Small intestine (tissue), 7 donors: ENCODE measurements around the gene TECR. TPM values are rescaled to one million over a fixed set of nuclear protein-coding genes. Genes with fewer than 3 reads are reported as not detected.

Source experiments
- DNase-seq, 2 donors: peaks; one replicate each; pipeline versions ENCODE4 v3.0.0 to v3.0.0-alpha.2; 2013
- FAIRE-seq: peaks from 2 replicates; lab custom pipeline; 2012; peaks lifted over from hg19 to GRCh38; lab: Jason Lieb, UNC
- H3K27ac ChIP-seq, 3 donors: one replicate each; pipeline ENCODE4 v1.5.1; 2013; ENCODE audit warnings: low read length in 2 of 3, mild to moderate bottlenecking in 2 of 3, control low read depth in 1 of 3, inconsistent platforms in 1 of 3, low read depth in 1 of 3, moderate library complexity in 1 of 3
- H3K27me3 ChIP-seq, 3 donors: one replicate each; pipeline ENCODE4 v1.6.1; 2013; ENCODE audit warnings: low read length in 3 of 3, inconsistent platforms in 1 of 3; ENCODE audit not compliant: control insufficient read depth in 3 of 3, insufficient read depth in 3 of 3
- H3K36me3 ChIP-seq, 3 donors: one replicate each; pipeline ENCODE4 v1.6.1; 2013; ENCODE audit warnings: low read length in 3 of 3, inconsistent platforms in 1 of 3, low read depth in 1 of 3, mild to moderate bottlenecking in 1 of 3, moderate library complexity in 1 of 3; ENCODE audit not compliant: control insufficient read depth in 3 of 3, insufficient read depth in 2 of 3
- H3K4me1 ChIP-seq, 3 donors: one replicate each; pipeline ENCODE4 v1.6.1; 2013; ENCODE audit warnings: low read length in 2 of 3, inconsistent platforms in 1 of 3, low read depth in 1 of 3, mild to moderate bottlenecking in 1 of 3, moderate library complexity in 1 of 3; ENCODE audit not compliant: control insufficient read depth in 3 of 3, insufficient read depth in 2 of 3
- H3K4me3 ChIP-seq, 3 donors: one replicate each; pipeline ENCODE4 v1.5.1; 2013; ENCODE audit warnings: low read length in 3 of 3, control low read depth in 1 of 3, inconsistent platforms in 1 of 3, low read depth in 1 of 3, mild to moderate bottlenecking in 1 of 3, moderate library complexity in 1 of 3
- H3K9me3 ChIP-seq, 2 donors: one replicate each; pipeline ENCODE4 v1.6.1; 2013; ENCODE audit warnings: low read depth in 1 of 2, low read length in 1 of 2; ENCODE audit not compliant: control insufficient read depth in 2 of 2, insufficient read depth in 1 of 2
- WGBS, 3 donors: extraction: QIAGEN DNeasy Blood & Tissue Kit; methylation state at CpG; one replicate each; pipeline ENCODE4 v1.1.7; 2013; 5-methylcytosine and 5-hydroxymethylcytosine counted together
- polyA plus RNA-seq, 4 donors: library from polyadenylated mRNA; stranded (reverse) in 3 of 4; unstranded in 1 of 4; fragments of 200-250 nt in 3 of 4; fragments of 120-200 nt in 1 of 4; gene quantifications; one replicate each; pipeline versions ENCODE4 v1.2.1 to v1.2.3, GENCODE V29; 2013
- donor health status: healthy with polysubstance abuse.
- donor health status: control.
- donor health status: control.
- donor health status: Bipolar disorder and iron deficiency.
- donor health status: healthy.

The TECR gene
- polyA plus RNA-seq, 4 donors = 147 to 287 (median 200) TPM

- 86 to 89% (median 89%) methylated on average over 4 of the region's 4 CpGs for WGBS, 3 donors
- Histone ChIP-seq H3K4me3 (peak overlapping the region in 1 of 3 donors; percentile 76), H3K9me3 (no peaks in the 10 kb centered on the region), H3K4me1 (peaks cover 0 to 27% (median 8%) of the 10 kb centered on the region in 3 donors), H3K27ac (no peak overlapping the region), H3K27me3 (no peaks in the 10 kb centered on the region), H3K36me3 (peaks cover 0 to 29% (median 2%) of the 10 kb centered on the region in 3 donors)
- FAIRE-seq (no peak), DNase-seq (no peak)
Observed at GRCh38 chr19:14494411-14494810, 35.0 kb upstream of the TECR start.

GRCh38 chr19:14494910-14495671 is 34.3 kb upstream of the TECR start:
- DNase-seq (peak; percentile 36 to 40), FAIRE-seq (no peak)
- H3K4me3 ChIP-seq = peak overlapping the region; percentile 76 to 98 (median 92)
- H3K27me3 ChIP-seq = no peaks in the 10 kb centered on the region
- 10 to 19% (median 18%) methylated on average over 14 of the region's 14 CpGs for WGBS, 3 donors
- peaks cover 0 to 27% (median 8%) of the 10 kb centered on the region in 3 donors for H3K4me1 ChIP-seq
- H3K27ac ChIP-seq = peak overlapping the region; percentile 22 to 88 (median 33)
- H3K36me3 ChIP-seq = peaks cover 0 to 24% (median 2%) of the 10 kb centered on the region in 3 donors
- no peaks in the 10 kb centered on the region for H3K9me3 ChIP-seq

DNA sequence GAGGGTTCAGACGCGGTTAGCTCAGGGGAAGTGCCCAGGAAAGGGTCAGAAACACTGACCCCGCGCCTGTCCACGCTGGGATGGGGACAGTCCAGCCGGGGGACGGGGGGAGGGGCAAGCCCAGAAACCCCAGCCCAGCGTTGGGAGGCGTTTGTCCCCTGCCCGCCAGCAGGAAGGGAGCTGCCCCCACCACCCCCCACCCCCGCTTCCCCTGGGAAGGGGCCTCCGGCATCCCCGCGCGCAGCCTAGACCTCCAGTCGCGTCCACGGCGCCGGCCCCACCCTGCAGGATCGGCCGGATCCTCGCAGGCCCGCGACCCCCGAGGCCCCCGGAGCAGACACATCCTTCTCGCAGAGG is 33.7 kb upstream of the TECR start:
- peak overlapping the region; percentile 76 to 98 (median 92) for H3K4me3 ChIP-seq
- no peaks in the 10 kb centered on the region for H3K9me3 ChIP-seq
- H3K27me3 ChIP-seq = no peaks in the 10 kb centered on the region
- H3K27ac ChIP-seq = peak overlapping the region; percentile 22 to 88 (median 68)
- peaks cover 0 to 20% (median 2%) of the 10 kb centered on the region in 3 donors for H3K36me3 ChIP-seq
- DNase-seq (no peak), FAIRE-seq (no peak)
- H3K4me1 ChIP-seq = peaks cover 0 to 27% (median 8%) of the 10 kb centered on the region in 3 donors
- WGBS, 3 donors = 0 to 1% (median 0%) methylated on average over 5 to 28 of the region's 28 CpGs

- FAIRE-seq (no peak), DNase-seq (peak; percentile 97 to 99)
- Histone ChIP-seq H3K36me3 (peaks cover 0 to 17% (median 2%) of the 10 kb centered on the region in 3 donors), H3K4me1 (peaks cover 0 to 27% (median 8%) of the 10 kb centered on the region in 3 donors), H3K4me3 (peak within 1 kb of the TSS; percentile 76 to 98 (median 92)), H3K27ac (peak within 1 kb of the TSS; percentile 68 to 88 (median 71)), H3K9me3 (no peaks in the 10 kb centered on the region), H3K27me3 (no peaks in the 10 kb centered on the region)
- 2 to 4% (median 4%) methylated on average over 54 to 71 of the region's 71 CpGs for WGBS, 3 donors
Observed at GRCh38 chr19:14496029-14496833, 33.2 kb upstream of the TECR start, which contains the start of gene GIPC1. TSS of gene GIPC1 (minus strand) at chr19:14496127. CDS start at chr19:14482976, 13,151 bp downstream.

DNA sequence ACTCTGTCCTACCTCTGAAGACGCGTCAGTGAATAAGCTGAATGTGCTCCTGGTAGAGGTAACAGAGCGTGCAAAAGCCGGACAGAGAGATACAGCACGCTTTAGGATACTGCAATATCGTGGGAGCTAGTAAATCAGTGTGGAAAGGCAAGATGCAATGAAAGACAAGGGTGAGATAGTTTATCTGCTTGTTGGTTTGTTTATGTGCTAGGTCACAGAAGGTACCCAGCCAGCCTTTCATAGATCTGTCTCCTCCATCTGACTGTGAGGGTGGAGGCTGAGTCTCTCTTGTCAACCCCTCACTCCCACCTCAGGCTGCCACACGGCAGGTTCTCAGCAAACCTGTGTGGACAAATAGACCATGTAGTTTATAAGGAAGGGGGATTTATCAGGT is 32.6 kb upstream of the TECR start:
- 28 to 49% (median 35%) methylated on average over 7 of the region's 7 CpGs for WGBS, 3 donors
- FAIRE-seq (no peak), DNase-seq (no peak)
- peak overlapping the region in 2 of 3 donors; percentile 36 to 98 for H3K4me3 ChIP-seq
- no peaks in the 10 kb centered on the region for H3K9me3 ChIP-seq
- H3K27me3 ChIP-seq = no peaks in the 10 kb centered on the region
- H3K36me3 ChIP-seq = peaks cover 0 to 11% (median 0%) of the 10 kb centered on the region in 3 donors
- peaks cover 0 to 27% (median 8%) of the 10 kb centered on the region in 3 donors for H3K4me1 ChIP-seq
- peak overlapping the region; percentile 7 to 82 (median 71) for H3K27ac ChIP-seq

DNA sequence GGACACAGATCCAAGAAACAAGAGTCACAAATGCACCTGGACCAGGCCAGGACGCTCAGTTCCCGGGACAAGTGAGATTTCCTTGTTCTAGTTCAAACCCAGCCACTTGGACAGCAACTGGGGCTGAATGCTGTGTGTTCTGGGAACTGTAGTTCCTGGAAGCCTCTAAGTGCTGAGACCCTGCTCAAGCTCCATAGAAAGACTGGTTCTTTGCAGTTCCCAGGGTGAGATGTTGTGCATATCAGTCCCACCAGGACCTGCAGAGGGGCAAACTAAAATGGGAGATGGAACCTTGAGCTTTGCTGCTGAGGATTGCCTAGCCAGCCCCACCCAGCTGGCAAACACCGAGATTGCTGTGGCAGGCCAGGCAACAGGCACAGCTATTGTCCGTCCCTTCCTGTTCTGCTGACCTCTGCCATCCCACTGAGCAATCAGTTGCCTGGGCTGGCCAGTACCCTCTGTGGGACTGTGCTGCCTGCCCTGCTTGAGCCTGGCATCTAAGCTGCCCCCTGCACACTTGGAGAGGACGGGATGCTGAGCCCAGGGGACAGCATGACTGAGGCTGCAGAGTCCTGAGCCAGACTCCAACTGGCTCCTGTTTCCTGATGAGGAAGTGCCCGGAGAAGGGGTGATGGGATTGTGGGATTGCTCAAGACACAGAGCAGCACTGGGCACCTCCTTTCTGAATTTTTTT is 32.0 kb upstream of the TECR start:
- FAIRE-seq (no peak), DNase-seq (peak; percentile 64 to 71)
- Histone ChIP-seq H3K9me3 (no peaks in the 10 kb centered on the region), H3K36me3 (peaks cover 0 to 7% (median 0%) of the 10 kb centered on the region in 3 donors), H3K4me1 (peaks cover 0 to 27% (median 8%) of the 10 kb centered on the region in 3 donors), H3K4me3 (no peak overlapping the region), H3K27me3 (no peaks in the 10 kb centered on the region), H3K27ac (peak overlapping the region; percentile 7 to 82 (median 71))
- 16 to 46% (median 34%) methylated on average over 6 of the region's 6 CpGs for WGBS, 3 donors

- Histone ChIP-seq H3K4me1 (peaks cover 0 to 18% (median 0%) of the 10 kb centered on the region in 3 donors), H3K27ac (no peak overlapping the region), H3K36me3 (no peaks in the 10 kb centered on the region), H3K4me3 (no peak overlapping the region), H3K9me3 (no peaks in the 10 kb centered on the region), H3K27me3 (no peaks in the 10 kb centered on the region)
- 76 to 81% (median 79%) methylated on average over 11 of the region's 11 CpGs for WGBS, 3 donors
- DNase-seq (no peak), FAIRE-seq (no peak)
Observed at GRCh38 chr19:14502334-14503092, 26.9 kb upstream of the TECR start.
